HG03039 (cell line): ENCODE measurements around the gene PIGA.
"Not testable (repeated sequence)": the region's sequence is repeated elsewhere in the genome, so short reads cannot be mapped to it uniquely, and the experiment has no call there.

Experiments
- ATAC-seq: cut with Tn5 transposase; IDR thresholded peaks from one replicate; pipeline ENCODE4 v1.9.1; 2021; ENCODE audit warnings: mild to moderate bottlenecking, moderate library complexity; ENCODE audit not compliant: unreplicated experiment

The PIGA gene

GRCh38 chrX:15321447-15321846 lies 13.9 kb downstream of the PIGA start:
- ATAC-seq: no peak

DNA sequence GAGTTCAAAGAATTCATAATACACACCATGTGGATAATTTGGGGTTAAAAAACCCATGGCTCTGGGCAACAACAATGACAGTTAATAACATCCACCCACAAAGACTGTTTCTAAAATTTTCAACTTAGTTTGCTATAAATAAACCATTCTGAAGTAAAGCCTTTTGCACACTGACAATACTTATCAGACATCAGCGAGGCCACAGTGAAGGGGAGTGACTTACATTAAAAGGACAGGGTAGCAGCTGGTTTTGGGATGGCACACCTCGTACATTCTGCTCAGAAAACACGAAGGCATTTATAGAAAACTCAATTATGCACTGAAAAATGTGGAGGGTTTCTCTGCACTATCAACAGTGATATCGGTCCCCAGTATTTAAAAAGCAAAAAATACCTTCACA lies 15.0 kb downstream of the PIGA start:
- ATAC-seq: no peak

GRCh38 chrX:15319075-15319474 lies 16.2 kb downstream of the PIGA start:
- no peak for ATAC-seq

DNA sequence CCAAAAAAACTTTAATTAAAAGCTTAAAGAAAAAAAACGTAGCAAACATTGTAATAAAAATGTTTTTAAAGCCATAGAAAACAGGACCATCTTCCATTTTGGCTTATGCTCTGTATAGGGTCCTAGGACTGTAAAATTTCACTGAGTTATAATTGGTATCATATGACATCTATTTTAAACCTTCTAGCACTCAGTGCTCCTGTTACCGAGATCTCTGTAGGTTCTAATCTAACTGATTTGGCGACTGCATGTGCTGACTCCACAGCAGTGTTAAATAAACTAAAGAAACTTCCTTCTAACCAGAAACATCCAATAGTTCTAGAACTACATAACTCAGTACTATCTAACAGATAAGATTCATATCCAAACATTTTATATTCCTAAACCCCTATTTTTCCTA lies 19.8 kb downstream of the PIGA start, which contains the start of gene ASB11:
Gene ASB11, minus strand, starts transcription at position 132 of the 400 bp plus-strand sequence. Its CDS starts 35 bp downstream, at position 97.
- no peak for ATAC-seq

- ATAC-seq: no peak
Observed at GRCh38 chrX:15314472-15314871, 20.9 kb downstream of the PIGA start.

DNA sequence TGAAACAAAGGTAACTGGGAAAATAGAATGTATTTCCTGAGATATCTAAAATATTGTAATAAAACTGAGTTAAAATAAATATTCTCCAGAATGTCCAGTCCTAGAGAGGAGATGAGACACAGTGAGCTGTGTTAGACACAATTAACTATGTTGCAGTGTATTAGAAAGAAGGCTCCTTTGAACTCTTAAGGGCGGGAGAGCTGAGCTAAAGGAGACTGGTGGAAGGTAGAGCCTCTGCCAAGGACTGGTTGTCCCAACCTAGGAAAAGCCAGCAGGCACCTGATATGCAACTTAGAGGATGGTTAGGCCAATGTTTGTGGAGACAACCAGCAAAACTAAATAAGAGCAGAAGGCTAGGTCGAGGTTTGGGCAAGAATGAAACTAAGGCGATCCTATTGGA lies 24.2 kb downstream of the PIGA start:
- no peak for ATAC-seq

GRCh38 chrX:15310117-15310516 lies 25.2 kb downstream of the PIGA start:
- no peak for ATAC-seq

DNA sequence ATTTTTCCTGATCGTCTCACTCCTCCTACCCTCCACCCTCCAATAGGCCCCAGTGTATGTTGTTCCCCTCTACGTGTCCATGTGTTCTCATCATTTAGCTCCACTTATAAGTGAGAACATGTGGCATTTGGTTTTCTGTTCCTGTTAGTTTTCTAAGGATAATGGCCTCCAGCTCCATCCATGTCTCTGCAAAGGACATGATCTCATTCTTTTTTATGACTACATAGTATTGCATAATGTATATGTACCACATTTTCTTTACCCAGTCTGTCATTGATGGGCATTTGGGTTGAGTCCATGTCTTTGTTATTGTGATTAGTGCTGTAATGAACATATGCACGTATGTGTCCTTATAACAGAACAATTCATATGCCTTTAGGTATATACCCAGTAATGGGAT lies 29.4 kb downstream of the PIGA start:
- not testable (repeated sequence) for ATAC-seq

- ATAC-seq: no peak
Observed at GRCh38 chrX:15301924-15302323, 33.4 kb downstream of the PIGA start.

DNA sequence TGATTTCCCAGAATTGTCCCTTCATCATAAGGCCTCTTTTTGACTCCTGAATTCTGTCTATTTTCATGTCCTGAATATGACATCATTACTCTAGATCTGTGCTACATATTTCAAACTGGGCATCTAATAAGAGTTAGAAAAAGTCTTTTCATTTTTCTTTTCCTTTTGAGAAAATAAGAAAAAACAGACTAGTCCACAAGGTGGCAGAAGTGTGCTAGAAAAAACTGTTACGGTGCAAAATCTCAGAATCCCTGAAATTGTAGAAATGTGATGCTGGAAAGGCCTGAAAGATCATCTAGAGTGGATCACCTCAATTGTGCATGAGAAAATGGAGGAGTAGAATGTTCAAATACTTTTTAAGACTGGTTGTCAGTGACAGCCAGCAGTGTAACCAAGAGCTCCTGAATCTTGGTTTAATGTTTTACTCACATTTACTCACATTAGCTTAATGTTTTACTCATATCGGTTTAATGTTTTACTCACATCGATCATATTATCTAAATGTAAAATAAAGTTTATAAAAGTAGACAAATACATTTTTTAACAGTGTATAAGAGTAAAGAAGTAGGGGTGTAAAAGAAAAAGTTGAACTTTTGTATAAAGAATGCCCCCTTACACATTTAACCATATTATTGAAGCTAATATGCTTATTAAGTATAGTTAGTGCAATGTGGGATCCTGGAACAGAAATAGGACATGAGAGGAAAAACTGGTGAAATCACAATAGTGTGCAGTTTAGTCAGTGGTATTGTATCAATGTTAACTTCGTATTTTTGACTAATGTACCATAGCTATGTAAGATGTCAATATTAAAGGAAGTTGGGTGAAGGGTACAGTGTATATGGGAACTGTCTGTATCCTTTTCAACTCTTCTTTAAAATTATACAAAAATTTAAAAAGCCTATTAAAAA lies 35.1 kb downstream of the PIGA start:
- no peak for ATAC-seq

DNA sequence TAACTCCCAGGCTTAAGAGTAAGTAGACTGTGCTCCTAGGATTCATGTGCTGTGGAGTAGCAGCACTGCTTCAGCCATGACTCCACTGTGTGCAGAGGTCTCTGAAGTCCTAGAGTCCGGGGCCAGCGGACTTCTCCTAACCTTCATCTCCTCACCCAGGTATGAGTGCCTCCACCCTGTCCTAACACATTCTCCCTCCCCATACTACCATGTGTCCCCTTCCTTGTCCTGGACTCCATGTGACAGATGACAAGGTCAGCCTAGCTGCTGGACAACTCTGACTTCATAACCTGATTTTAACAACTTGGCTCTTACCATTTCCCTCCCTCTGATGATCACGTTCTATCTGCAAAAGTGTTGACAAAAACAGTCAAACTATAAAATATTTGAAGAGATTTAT lies 36.5 kb downstream of the PIGA start:
- ATAC-seq: no peak

DNA sequence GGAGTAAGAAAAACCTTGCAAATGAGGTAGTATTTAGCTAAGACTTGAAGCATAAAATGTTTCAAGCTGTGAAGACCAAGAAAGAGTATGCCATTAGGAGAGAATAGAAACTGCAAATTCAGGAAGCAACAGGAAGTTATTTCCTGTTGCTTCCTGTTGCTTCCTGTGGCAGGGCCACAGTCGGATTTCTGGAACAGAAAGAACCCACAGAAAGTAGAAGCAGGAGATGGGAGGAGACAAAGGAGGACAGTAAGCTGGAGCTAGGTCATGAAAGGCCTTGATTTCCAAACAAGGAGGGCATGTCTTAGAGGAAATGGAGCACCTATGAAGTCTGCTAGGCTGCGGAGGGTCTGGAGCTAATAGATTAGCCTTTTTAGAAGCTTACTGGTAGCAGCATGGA lies 37.1 kb downstream of the PIGA start:
- ATAC-seq: no peak

- no peak for ATAC-seq
Observed at GRCh38 chrX:15293451-15293850, 41.9 kb downstream of the PIGA start.

DNA sequence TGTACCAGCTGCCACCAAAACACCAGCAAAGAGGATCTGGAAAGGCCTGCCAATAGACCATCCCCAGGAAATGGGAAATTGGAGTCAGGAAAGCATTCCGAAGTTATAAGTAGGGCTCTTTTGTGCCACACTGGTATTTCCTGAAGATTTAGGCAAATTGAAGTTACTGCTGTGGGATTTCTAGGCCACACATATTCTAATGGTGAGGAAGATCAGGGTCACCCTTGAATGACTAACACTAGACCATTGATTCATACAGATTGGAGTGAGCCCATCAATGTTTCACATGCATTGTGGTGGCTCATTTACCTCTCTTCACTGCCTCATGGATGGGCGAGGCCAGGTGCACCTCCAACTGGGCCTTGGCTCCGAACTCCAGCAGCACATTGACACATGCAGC lies 42.5 kb downstream of the PIGA start:
- no peak for ATAC-seq

DNA sequence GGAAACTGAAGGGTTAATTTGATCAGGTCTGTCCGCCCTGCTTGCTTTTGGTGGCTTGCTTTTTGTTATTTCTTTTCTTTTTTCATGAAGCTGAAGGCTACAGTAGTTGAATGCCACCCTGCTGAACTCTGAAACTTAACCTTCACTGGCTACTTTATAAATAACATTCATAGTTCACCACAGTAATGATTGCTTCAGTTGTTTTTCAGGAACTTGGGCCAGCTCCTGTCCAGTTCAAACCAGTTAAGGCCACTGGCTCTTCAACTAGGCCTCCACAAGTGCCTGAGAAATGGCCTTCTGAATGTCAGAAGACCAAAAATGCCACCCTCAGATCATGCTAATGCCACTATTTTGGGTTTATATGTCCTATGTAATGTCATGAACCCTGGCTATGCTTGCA lies 57.7 kb downstream of the PIGA start:
- no peak for ATAC-seq

GRCh38 chrX:15274946-15275345 lies 60.4 kb downstream of the PIGA start:
- ATAC-seq: no peak

GRCh38 chrX:15273275-15273674 lies 62.0 kb downstream of the PIGA start:
- not testable (repeated sequence) for ATAC-seq

GRCh38 chrX:15271757-15272156 lies 63.6 kb downstream of the PIGA start:
- ATAC-seq: no peak

DNA sequence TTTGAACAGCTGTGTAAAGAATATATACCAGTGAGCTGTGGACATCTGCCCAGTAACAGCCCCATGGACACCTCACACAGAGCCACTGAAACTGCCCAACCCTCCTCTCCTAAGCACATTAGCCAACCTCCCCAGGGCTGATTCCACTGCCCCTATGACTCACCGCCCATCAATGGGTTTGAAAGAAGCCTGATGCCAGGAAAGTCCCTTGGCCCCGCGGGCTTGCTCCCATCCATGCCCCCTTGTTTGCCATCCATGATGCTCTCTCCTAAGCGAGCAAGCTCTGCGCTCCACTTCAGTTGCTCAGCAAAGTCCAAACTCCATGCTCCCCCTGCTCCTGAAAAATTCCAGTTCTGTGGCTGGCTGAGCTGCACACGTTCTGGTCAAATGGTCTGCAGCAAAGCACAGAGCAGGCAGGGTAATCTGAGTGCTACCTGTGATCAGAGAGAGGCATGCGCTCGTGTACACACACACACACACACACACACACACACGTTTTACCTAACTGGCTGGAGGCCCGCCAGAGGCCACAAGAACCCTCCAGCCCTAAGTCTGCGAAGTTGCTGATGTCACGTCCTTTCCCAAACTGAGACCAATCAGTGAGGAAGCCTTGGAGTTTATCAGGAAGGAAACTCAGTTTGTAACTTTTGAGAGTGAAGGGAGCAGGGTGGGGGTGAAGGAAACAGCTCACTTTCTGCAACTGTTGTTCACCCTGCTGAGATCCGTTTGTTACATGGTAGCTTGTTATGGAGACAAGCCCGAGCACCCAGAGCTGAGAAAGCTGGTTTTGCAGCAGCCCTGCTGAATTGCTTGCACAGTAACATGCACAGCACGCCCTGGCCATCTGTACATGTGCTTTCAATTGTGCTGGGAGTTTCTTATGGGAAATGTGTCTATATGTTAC lies 65.5 kb downstream of the PIGA start, which contains the start of gene ASB9:
Gene ASB9, minus strand, starts transcription at position 466 of the 904 bp plus-strand sequence. Its CDS starts 209 bp downstream, at position 257.
- no peak for ATAC-seq
